NCI-H748 treated with DMSO at 0.1 percent for 48 hours (cell line): ENCODE measurements around the gene PHOX2A.

Source experiments
- DNase-seq: peaks from one replicate; lab custom pipeline; 2025; lab: John Stamatoyannopoulos, UW

Gene PHOX2A

DNA sequence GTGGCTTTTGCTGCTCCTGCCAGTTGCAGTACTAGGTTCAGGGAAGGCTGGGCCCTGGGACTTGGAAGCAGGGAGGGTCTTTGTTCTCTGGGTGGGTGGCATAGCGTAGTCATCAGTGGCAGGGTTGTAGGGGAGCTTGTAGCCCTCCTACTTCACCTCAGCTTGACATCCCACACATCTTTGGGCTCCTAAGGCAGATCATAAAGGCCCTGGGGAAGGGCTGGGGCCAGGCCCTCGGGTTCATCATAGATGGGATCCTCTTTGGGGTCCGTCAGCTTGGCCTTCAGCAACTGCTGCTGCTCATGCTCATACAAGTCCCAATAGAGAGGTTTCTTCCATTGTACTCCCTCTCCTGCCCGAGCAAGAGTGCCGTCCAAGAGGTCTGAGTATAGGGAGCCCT, 6.0 kb upstream of the PHOX2A start:
- DNase-seq: no peak

GRCh38 chr11:72247584-72247983, 3.6 kb upstream of the PHOX2A start:
- no peak for DNase-seq

DNA sequence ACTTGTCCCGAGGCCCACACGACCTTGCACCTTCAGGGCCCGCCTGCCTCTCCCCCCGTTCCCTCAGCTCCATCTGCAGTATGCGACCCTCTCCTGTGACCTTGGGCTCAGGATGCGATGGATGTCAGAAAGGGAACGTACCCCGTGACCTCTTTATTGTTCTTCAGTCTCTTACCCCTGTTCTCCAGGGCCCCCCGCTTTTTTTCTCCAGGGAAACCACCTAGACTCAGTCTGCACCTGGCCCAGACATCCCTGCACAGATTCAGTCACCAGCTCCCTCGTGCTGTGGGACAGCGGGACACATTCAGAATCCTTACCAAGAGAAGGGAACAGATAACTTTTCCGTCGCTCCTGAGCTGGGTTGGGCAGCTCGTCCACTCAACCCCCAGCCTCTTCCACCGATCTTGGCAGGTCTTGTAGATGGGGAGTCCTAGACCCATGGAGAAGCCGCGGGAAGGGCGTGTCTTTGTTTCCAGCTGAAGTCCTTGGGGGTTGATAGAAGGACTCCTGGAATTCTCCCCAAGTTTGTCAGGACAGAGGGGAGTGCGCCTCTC, 1.4 kb upstream of the PHOX2A start:
- no peak for DNase-seq

GRCh38 chr11:72244361-72245262, 636 bp upstream of the PHOX2A start:
- no peak for DNase-seq

GRCh38 chr11:72243173-72244059, 560 bp downstream of the PHOX2A start:
- no peak for DNase-seq

DNA sequence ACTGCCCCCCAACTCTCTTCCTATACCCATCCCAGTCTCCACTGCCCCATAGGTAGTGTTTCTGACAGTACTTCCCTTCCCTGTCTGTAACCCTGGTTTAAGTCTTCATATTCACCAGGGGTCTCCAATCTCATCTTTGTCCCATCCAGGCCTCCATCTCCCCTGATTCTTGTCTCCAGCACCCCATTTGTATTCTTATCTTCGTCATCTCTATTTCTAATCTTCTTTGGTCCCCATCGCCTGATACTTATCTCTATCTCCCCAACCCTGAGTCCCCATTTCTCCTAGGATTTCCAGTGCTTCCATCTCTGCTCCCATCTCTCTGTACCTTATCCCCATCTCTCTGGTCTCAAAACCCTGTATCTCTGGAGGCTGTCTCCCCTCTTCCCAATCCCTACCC, 1.8 kb downstream of the PHOX2A start:
- no peak for DNase-seq

GRCh38 chr11:72241291-72241781, 2.6 kb downstream of the PHOX2A start:
- no peak for DNase-seq

DNA sequence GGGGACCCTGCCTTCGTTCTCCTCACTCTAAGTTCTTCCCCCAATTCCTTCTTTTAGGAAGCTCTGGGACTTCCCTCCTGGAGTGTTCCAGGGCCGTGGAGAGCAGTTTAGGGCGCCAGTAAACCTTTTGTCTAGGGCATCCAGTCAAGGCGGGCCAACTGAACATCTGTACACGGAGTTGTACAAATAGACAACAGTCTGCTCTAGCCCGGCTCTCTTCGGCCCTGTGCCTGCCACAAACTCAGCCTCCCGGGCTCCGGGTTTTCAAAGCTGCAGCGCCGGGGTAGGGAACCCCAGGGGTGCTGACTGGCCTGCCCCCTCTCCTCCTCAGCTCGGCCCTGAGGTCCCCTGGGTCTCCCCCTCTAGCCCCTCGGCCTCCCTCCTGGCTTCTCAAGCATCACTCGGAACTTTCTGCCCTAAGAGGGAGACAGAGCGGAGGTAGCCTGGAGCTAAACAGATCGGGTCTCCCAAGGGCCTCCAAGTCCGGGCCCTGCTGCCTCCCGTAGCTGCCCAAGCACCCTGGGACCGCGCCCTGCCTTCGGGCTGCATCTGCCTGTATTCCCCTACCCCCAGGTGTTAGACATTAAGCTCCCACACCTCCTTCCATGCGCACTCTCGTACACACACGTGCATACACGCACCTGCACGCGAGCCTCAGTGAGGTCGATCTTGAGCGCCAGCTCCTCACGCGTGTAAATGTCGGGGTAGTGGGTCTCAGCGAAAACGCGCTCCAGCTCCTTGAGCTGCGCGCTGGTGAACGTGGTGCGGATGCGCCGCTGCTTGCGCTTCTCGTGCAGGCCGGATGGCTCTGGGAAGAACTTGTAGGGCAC, 3.3 kb downstream of the PHOX2A start:
- DNase-seq: no peak

- DNase-seq: no peak
Measured at GRCh38 chr11:72239849-72240460, 4.0 kb downstream of the PHOX2A start.

- DNase-seq: no peak
Measured at GRCh38 chr11:72239313-72239848, 4.6 kb downstream of the PHOX2A start.

GRCh38 chr11:72238492-72239312, 5.3 kb downstream of the PHOX2A start:
- no peak for DNase-seq

GRCh38 chr11:72238040-72238450, 5.9 kb downstream of the PHOX2A start:
- no peak for DNase-seq

DNA sequence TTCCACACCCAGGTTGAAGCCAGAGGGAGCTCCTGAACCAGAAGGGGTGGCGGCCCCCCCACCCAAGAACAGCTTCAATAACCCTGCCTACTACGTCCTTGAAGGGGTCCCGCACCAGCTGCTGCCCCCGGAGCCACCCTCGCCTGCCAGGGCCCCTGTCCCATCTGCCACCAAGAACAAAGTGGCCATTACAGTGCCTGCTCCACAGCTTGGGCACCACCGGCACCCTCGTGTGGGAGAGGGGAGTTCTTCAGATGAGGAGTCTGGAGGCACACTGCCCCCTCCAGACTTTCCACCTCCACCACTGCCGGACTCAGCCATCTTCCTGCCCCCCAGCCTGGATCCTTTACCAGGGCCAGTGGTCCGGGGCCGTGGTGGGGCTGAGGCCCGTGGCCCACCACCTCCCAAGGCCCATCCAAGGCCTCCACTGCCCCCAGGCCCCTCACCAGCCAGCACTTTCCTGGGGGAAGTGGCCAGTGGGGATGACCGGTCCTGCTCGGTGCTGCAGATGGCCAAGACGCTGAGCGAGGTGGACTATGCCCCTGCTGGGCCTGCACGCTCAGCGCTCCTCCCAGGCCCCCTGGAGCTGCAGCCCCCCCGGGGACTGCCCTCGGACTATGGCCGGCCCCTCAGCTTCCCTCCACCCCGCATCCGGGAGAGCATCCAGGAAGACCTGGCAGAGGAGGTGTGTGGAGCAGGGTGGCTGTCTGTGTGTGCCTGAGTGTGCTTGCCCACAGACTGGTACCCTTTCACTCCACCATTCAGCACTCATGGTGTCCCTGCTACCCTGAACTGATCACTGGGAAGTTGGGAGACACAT, 6.7 kb downstream of the PHOX2A start:
- no peak for DNase-seq

DNA sequence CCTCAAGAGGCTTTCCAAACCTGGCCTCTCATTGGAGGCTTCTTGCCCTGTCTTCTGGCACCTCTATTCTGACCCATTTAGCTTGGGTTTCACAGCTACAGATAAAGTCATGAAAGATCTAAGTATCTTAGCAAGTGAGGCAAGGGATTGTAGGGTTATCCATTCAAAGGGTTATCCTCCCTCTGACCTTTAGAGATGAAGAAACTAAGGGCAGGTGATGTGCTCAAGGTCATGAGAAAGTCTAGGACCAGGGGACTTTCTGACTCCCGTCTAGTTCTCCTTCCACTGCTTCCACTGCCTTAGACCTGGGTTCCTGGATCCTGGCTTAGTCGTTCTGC, 7.2 kb downstream of the PHOX2A start:
- DNase-seq: no peak

GRCh38 chr11:72236083-72236697, 7.8 kb downstream of the PHOX2A start:
- no peak for DNase-seq

GRCh38 chr11:72235351-72236057, 8.5 kb downstream of the PHOX2A start:
- no peak for DNase-seq

- DNase-seq: no peak
Measured at GRCh38 chr11:72234920-72235319, 9.1 kb downstream of the PHOX2A start.

DNA sequence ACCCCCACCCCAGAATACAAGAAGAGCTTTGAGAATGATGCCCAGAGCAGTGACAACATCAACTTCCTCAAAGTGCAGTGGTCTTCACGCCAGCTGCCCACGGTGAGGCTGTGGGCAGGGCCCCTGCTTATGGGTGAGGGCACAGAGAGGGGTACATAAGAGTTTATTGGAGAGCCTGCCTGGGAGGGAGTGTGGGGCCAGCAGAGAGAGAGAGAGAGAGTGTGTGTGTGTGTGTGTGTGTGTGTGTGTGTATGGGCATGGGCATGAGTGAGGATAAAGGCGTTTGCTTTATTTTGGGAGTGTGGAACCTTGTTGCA, 9.5 kb downstream of the PHOX2A start:
- no peak for DNase-seq
